Measurements from ENCODE around the gene EHHADH. TPM values are rescaled to one million over a fixed set of nuclear protein-coding genes. Genes with fewer than 3 reads are reported as not detected.

The EHHADH gene
- total and polyA plus RNA-seq, 2 of the 13 experiments (the other 11 are each of a cell fraction or from before 2014, with no cell fraction given), result 14.5 to 38.9 TPM

- TF ChIP-seq TIGD3 (CRISPR knock-in tag; IDR thresholded peaks at IDR 0.05; ENCODE audit: borderline replicate concordance) (no peak), THAP11 (CRISPR knock-in tag; IDR thresholded peaks at IDR 0.05) (peak; percentile 33; the same call in 1 of the 2 replicates), ZNF772 (CRISPR knock-in tag; IDR thresholded peaks at IDR 0.05) (no peak), TRAFD1 (CRISPR knock-in tag; IDR thresholded peaks at IDR 0.05; ENCODE audit: borderline replicate concordance) (no peak), FIP1L1 (IDR thresholded peaks at IDR 0.05; ENCODE audit: borderline replicate concordance, insufficient read depth, low read depth, low read length) (no peak), ETV5 (CRISPR knock-in tag; IDR thresholded peaks at IDR 0.05; ENCODE audit: borderline replicate concordance) (peak; percentile 73), ZNF530 (CRISPR knock-in tag; IDR thresholded peaks at IDR 0.05; ENCODE audit: low read depth) (no peak), ZNF12 (CRISPR knock-in tag; IDR thresholded peaks at IDR 0.05) (no peak), GATAD2A (CRISPR knock-in tag; IDR thresholded peaks at IDR 0.05) (peak; percentile 81), MTF1 (CRISPR knock-in tag; IDR thresholded peaks at IDR 0.05) (no peak), FOXM1 (CRISPR knock-in tag; IDR thresholded peaks at IDR 0.05) (no peak), SP2 (CRISPR knock-in tag; IDR thresholded peaks at IDR 0.05) (no peak), ZSCAN29 (CRISPR knock-in tag; conservative IDR thresholded peaks at IDR 0.05) (no peak), BHLHE40 (IDR thresholded peaks at IDR 0.05; ENCODE audit: low read length) (no peak), TEAD3 (CRISPR knock-in tag; optimal IDR thresholded peaks at IDR 0.05; ENCODE audit: borderline replicate concordance) (peak; percentile 66), IRF1 (CRISPR knock-in tag; IDR thresholded peaks at IDR 0.05; ENCODE audit: low read depth) (no peak), THYN1 (CRISPR knock-in tag; IDR thresholded peaks at IDR 0.05; ENCODE audit: borderline replicate concordance, low read depth) (no peak), KAT8 (CRISPR knock-in tag; IDR thresholded peaks at IDR 0.05) (peak; percentile 80), ZNF580 (CRISPR knock-in tag; IDR thresholded peaks at IDR 0.05; ENCODE audit: borderline replicate concordance, low read depth) (peak; percentile 54; the same call in 1 of the 2 replicates), ZNF577 (CRISPR knock-in tag; IDR thresholded peaks at IDR 0.05; ENCODE audit: borderline replicate concordance, low read depth) (no peak), ZMYM4 (CRISPR knock-in tag; IDR thresholded peaks at IDR 0.05) (peak; percentile 39; the same call in 1 of the 2 replicates), GABPB1 (CRISPR knock-in tag; IDR thresholded peaks at IDR 0.05) (peak; percentile 76), ZBTB7B (CRISPR knock-in tag; IDR thresholded peaks at IDR 0.05) (peak; percentile 42; the same call in 1 of the 2 replicates), HMGXB4 (CRISPR knock-in tag; IDR thresholded peaks at IDR 0.05; ENCODE audit: borderline replicate concordance in 1 of 2, low read depth in 1 of 2) (0 out of 4 replicates have a peak, but pooled peaks of 1 of the 2 experiments have one; percentile 45)
These were observed 78.4 kb downstream of the EHHADH start (continued) for GRCh38 chr3:185175370-185175987.
